A673 (cell line): ENCODE results near the gene TRAF3IP3. TPM values are rescaled to one million over a fixed set of nuclear protein-coding genes. Genes with fewer than 3 reads are reported as not detected.

Experiments used
- BruUV-seq: library from RNA; stranded (reverse); fragments of 400-500 nt; replicated peaks from 2 replicates; lab custom pipeline; 2021; lab: Mats Ljungman, UMichigan
- CTCF ChIA-PET: fragments of 300-600 bp; sonication (Branson Sonifier 250); formaldehyde crosslinking; loops from one replicate; lab custom pipeline; 2022; ENCODE audit warnings: antibody characterized with exemption; lab: Charles Lee
- POLR2A ChIA-PET: fragments of 300-600 bp; sonication (Branson Sonifier 250); formaldehyde crosslinking; loops from one replicate; lab custom pipeline; 2022; ENCODE audit warnings: antibody characterized with exemption; ENCODE audit not compliant: low non-redundant PET; lab: Charles Lee
- DNase-seq: peaks from one replicate; pipeline ENCODE4 v3.0.0-alpha.2; 2015; ENCODE audit warnings: low spot score
- H3K27ac ChIP-seq: fragments of 200-600 bp; sonication (generic); 2 replicates; pipeline ENCODE4 v1.5.1; 2016; ENCODE audit warnings: mixed run types, low read depth, mild to moderate bottlenecking, mixed read lengths, antibody characterized with exemption, low read length; ENCODE audit not compliant: poor library complexity, severe bottlenecking
- H3K27me3 ChIP-seq: fragments of 200-600 bp; sonication (generic); replicated peaks from 2 replicates; pipeline ENCODE4 v1.6.1; 2017; ENCODE audit warnings: mixed run types, low read depth, mild to moderate bottlenecking, mixed read lengths, antibody characterized with exemption, low read length; ENCODE audit not compliant: insufficient read depth, poor library complexity
- H3K36me3 ChIP-seq: fragments of 200-600 bp; sonication (generic); 2 replicates; pipeline ENCODE4 v1.6.1; 2016; ENCODE audit warnings: mixed run types, mild to moderate bottlenecking, mixed read lengths, antibody characterized with exemption, low read length; ENCODE audit not compliant: insufficient read depth, poor library complexity, severe bottlenecking
- H3K4me1 ChIP-seq: fragments of 200-600 bp; sonication (generic); 2 replicates; pipeline ENCODE4 v1.6.1; 2017; ENCODE audit warnings: mixed run types, mild to moderate bottlenecking, mixed read lengths, antibody characterized with exemption, low read length; ENCODE audit not compliant: insufficient read depth, poor library complexity, severe bottlenecking
- H3K4me3 ChIP-seq: fragments of 200-600 bp; sonication (generic); 2 replicates; pipeline ENCODE4 v1.5.1; 2016; ENCODE audit warnings: low read depth, mixed run types, mild to moderate bottlenecking, mixed read lengths, low read length; ENCODE audit not compliant: poor library complexity, severe bottlenecking
- H3K9me3 ChIP-seq: fragments of 200-600 bp; sonication (generic); 2 replicates; pipeline ENCODE4 v1.6.1; 2016; ENCODE audit warnings: mixed run types, low read depth, mild to moderate bottlenecking, mixed read lengths, antibody characterized with exemption, low read length; ENCODE audit not compliant: poor library complexity, severe bottlenecking
- CTCF ChIP-seq: fragments of 300-800, 200-600 bp; sonication (generic); conservative IDR thresholded peaks from 2 replicates; pipeline ENCODE4 v1.5.1; 2017; ENCODE audit warnings: low read depth, mild to moderate bottlenecking, antibody characterized with exemption, low read length, moderate library complexity, mixed read lengths
- EZH2 ChIP-seq: fragments of 200-600 bp; sonication (generic); IDR thresholded peaks from 2 replicates; pipeline ENCODE4 v1.6.1; 2017; ENCODE audit warnings: borderline replicate concordance, low read depth, mild to moderate bottlenecking, mixed read lengths, antibody characterized with exemption, low read length; ENCODE audit not compliant: poor library complexity, severe bottlenecking
- intact Hi-C: fragments of 100-400 bp; cut with micrococcal nuclease; formaldehyde crosslinking; loops from one replicate; pipeline ENCODE4 v1.10.0; 2022; ENCODE audit not compliant: unreplicated experiment
- total RNA-seq: library from RNA; stranded (reverse); gene quantifications from 2 replicates; pipeline ENCODE4 v1.2.3, GENCODE V29; 2021

TRAF3IP3 gene
- total RNA-seq, 1 experiment from 2014 or later = 1.6 TPM

DNA sequence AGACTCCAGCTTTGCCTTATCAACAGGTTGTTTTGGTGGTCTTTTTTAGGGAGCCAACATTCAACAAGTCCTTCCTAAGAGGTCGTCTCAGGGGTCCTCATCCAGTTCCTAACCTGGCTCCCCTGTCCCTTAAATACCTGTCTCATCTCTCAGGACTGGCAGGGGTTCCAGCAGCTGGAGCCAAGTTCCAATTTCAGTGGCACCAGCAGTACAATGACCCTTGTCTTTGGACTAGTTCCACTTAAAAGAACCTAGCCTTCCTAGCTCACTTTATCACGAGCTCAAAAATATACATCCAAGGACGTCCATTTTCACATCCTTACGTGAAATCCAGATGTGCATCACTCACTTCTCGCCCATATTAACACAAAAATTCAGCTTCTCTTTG lies 18.7 kb upstream of the TRAF3IP3 start:
- H3K4me3 ChIP-seq = no peak overlapping the region
- BruUV-seq = no TSS peak
- CTCF ChIA-PET = no interaction called here
- no peaks in the 10 kb centered on the region for H3K36me3 ChIP-seq
- POLR2A ChIA-PET = interaction anchor here (0.6 kb wide), 1 partner anchor 18 kb away, joined by 8 read pairs; no protein-coding TSS in a partner anchor
- intact Hi-C loops = no loop called here
- no peak overlapping the region for H3K27ac ChIP-seq
- H3K4me1 ChIP-seq = no peaks in the 10 kb centered on the region
- no peaks in the 10 kb centered on the region for H3K27me3 ChIP-seq
- DNase-seq = no peak
- H3K9me3 ChIP-seq = no peaks in the 10 kb centered on the region
- TF ChIP-seq EZH2 = no peak
- TF ChIP-seq CTCF = no peak

GRCh38 chr1:209738270-209738669 lies 17.6 kb upstream of the TRAF3IP3 start:
- Histone ChIP-seq H3K4me1 (no peaks in the 10 kb centered on the region), H3K36me3 (no peaks in the 10 kb centered on the region), H3K4me3 (no peak overlapping the region), H3K27me3 (no peaks in the 10 kb centered on the region), H3K27ac (no peak overlapping the region), H3K9me3 (no peaks in the 10 kb centered on the region)
- ChIA-PET POLR2A (no interaction called here), CTCF (no interaction called here)
- no TSS peak for BruUV-seq
- TF ChIP-seq EZH2 = no peak
- TF ChIP-seq CTCF = no peak
- no peak for DNase-seq
- intact Hi-C loops = no loop called here

DNA sequence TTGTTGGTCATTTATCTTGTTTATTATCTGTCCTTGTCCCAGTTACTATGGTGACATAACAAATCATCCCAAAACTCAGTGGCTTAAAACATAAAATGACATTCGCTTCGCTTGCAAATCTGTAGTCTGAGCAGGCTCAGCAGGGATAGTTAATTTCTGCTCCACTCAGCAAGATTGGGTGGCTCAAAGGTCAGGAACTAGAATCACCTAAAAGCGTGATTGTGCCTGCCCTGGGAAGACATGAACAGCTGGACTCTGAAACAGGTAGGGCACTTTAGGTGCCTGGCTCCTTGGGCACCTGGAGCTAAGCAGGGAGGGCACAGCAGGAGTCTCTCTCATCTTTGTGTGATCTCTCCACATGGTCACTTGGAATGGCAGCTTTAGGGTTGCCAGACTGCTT lies 14.7 kb upstream of the TRAF3IP3 start:
- TF ChIP-seq EZH2 = no peak
- no peak for TF ChIP-seq CTCF
- no peaks in the 10 kb centered on the region for H3K9me3 ChIP-seq
- H3K4me3 ChIP-seq = no peak overlapping the region
- H3K27me3 ChIP-seq = no peaks in the 10 kb centered on the region
- no peak for DNase-seq
- no peaks in the 10 kb centered on the region for H3K36me3 ChIP-seq
- no TSS peak for BruUV-seq
- no peaks in the 10 kb centered on the region for H3K4me1 ChIP-seq
- intact Hi-C loops = no loop called here
- H3K27ac ChIP-seq = no peak overlapping the region
- ChIA-PET POLR2A (no interaction called here), CTCF (no interaction called here)
